ENCODE data around the gene BANK1. TPM values are rescaled to one million over a fixed set of nuclear protein-coding genes. Genes with fewer than 3 reads are reported as not detected.

Gene BANK1
- total RNA-seq, 1 donor from 2014 or later: not detected

GRCh38 chr4:101993842-101994775 is 203.6 kb downstream of the BANK1 start:
- Mint-ChIP-seq H3K36me3 (ENCODE audit: low read depth) (no peaks in the 10 kb centered on the region), H3K4me1 (no peaks in the 10 kb centered on the region), H3K9me3 (no peaks in the 10 kb centered on the region), H3K27ac (no peak overlapping the region), H3K4me3 (no peak overlapping the region), H3K27me3 (peaks cover 10% of the 10 kb centered on the region)
- DNase-seq: no peak
- intact Hi-C loops (cut with micrococcal nuclease): no loop called here

GRCh38 chr4:102007959-102008425 is 217.5 kb downstream of the BANK1 start:
- H3K27ac Mint-ChIP-seq: no peak overlapping the region
- H3K27me3 Mint-ChIP-seq: peaks cover 5% of the 10 kb centered on the region
- no peak overlapping the region for H3K4me3 Mint-ChIP-seq
- H3K4me1 Mint-ChIP-seq: no peaks in the 10 kb centered on the region
- no peak for DNase-seq
- no peaks in the 10 kb centered on the region for H3K9me3 Mint-ChIP-seq
- no peaks in the 10 kb centered on the region for H3K36me3 Mint-ChIP-seq (ENCODE audit: low read depth)
- intact Hi-C loops (cut with micrococcal nuclease): no loop called here

GRCh38 chr4:102008711-102009110 is 218.2 kb downstream of the BANK1 start:
- no peaks in the 10 kb centered on the region for H3K36me3 Mint-ChIP-seq (ENCODE audit: low read depth)
- no peak for DNase-seq
- H3K4me3 Mint-ChIP-seq: no peak overlapping the region
- peaks cover 5% of the 10 kb centered on the region for H3K27me3 Mint-ChIP-seq
- intact Hi-C loops (cut with micrococcal nuclease): no loop called here
- H3K4me1 Mint-ChIP-seq: no peaks in the 10 kb centered on the region
- no peaks in the 10 kb centered on the region for H3K9me3 Mint-ChIP-seq
- no peak overlapping the region for H3K27ac Mint-ChIP-seq

DNA sequence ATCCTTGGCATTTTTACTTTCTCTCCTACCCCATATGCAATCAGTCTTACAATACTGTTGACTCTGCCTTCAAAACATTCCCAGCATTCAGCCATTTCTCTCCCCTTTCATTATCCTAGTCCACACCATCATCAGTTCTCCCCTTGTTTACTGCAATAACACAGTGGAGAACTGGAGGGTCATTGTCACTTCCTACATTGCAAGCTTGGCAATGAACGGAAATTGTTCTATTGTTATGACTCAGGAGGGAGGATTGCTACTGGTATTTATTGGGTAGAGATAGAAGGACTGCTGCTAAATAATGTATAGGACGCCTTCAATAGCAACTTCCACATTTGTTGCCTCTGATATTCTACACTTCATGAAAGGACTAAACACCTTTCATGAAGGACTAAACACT is 231.8 kb downstream of the BANK1 start:
- H3K9me3 Mint-ChIP-seq: no peaks in the 10 kb centered on the region
- no peak for DNase-seq
- H3K4me3 Mint-ChIP-seq: no peak overlapping the region
- H3K36me3 Mint-ChIP-seq (ENCODE audit: low read depth): no peaks in the 10 kb centered on the region
- no peaks in the 10 kb centered on the region for H3K4me1 Mint-ChIP-seq
- intact Hi-C loops (cut with micrococcal nuclease): no loop called here
- no peaks in the 10 kb centered on the region for H3K27me3 Mint-ChIP-seq
- H3K27ac Mint-ChIP-seq: no peak overlapping the region

- DNase-seq: no peak
- intact Hi-C loops (cut with micrococcal nuclease): no loop called here
- Mint-ChIP-seq H3K27me3 (no peaks in the 10 kb centered on the region), H3K36me3 (ENCODE audit: low read depth) (no peaks in the 10 kb centered on the region), H3K4me1 (no peaks in the 10 kb centered on the region), H3K4me3 (no peak overlapping the region), H3K27ac (no peak overlapping the region), H3K9me3 (no peaks in the 10 kb centered on the region)
Observed at GRCh38 chr4:102027961-102028360, 237.4 kb downstream of the BANK1 start.

DNA sequence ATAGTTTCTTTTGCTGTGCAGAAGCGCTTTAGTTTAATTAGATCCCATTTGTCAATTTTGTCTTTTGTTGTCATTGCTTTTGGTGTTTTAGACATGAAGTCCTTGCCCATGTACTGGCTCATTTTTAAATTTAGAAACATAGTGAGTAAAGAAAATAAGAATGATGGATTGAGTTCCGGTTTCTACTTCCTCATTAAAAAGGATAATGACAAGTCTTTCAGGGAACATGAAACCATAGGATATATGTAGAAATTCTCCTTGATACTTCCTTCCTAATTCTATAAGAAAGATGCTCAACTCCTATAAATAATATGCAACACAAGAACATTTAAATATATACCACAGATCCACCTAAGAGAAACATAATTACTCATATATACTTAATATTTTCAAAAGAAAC is 240.9 kb downstream of the BANK1 start:
- intact Hi-C loops (cut with micrococcal nuclease): no loop called here
- DNase-seq: no peak
- H3K27me3 Mint-ChIP-seq: no peaks in the 10 kb centered on the region
- no peak overlapping the region for H3K27ac Mint-ChIP-seq
- H3K36me3 Mint-ChIP-seq (ENCODE audit: low read depth): no peaks in the 10 kb centered on the region
- H3K4me3 Mint-ChIP-seq: no peak overlapping the region
- H3K9me3 Mint-ChIP-seq: no peaks in the 10 kb centered on the region
- H3K4me1 Mint-ChIP-seq: no peaks in the 10 kb centered on the region

DNA sequence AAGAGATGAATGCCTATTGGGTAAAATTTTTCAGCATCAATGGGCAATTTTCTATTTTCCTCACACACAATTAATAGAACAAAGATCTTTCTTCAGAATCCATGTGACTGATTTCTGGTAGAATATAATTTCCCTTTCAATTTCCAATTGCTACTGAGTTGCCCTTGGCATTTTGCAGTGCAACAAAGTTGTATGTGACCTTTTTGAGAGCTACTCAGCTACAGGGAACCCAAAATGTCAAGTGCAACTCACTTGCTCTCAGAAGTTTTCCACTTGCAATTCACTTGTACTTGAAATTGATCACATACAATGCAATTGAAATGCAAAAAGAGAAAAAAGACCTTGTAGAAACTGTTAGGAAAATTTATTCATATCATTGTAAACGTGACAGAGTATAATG is 245.5 kb downstream of the BANK1 start:
- H3K4me1 Mint-ChIP-seq: no peaks in the 10 kb centered on the region
- no peak overlapping the region for H3K4me3 Mint-ChIP-seq
- H3K27me3 Mint-ChIP-seq: no peaks in the 10 kb centered on the region
- no peaks in the 10 kb centered on the region for H3K9me3 Mint-ChIP-seq
- no peaks in the 10 kb centered on the region for H3K36me3 Mint-ChIP-seq (ENCODE audit: low read depth)
- no peak for DNase-seq
- intact Hi-C loops (cut with micrococcal nuclease): no loop called here
- H3K27ac Mint-ChIP-seq: no peak overlapping the region

- no peak for DNase-seq
- H3K4me3 Mint-ChIP-seq: no peak overlapping the region
- H3K27me3 Mint-ChIP-seq: no peaks in the 10 kb centered on the region
- H3K27ac Mint-ChIP-seq: no peak overlapping the region
- no peaks in the 10 kb centered on the region for H3K9me3 Mint-ChIP-seq
- intact Hi-C loops (cut with micrococcal nuclease): no loop called here
- no peaks in the 10 kb centered on the region for H3K4me1 Mint-ChIP-seq
- no peaks in the 10 kb centered on the region for H3K36me3 Mint-ChIP-seq (ENCODE audit: low read depth)
Observed at GRCh38 chr4:102036619-102037376, 246.3 kb downstream of the BANK1 start.

GRCh38 chr4:102037566-102037965 is 247.0 kb downstream of the BANK1 start:
- H3K27ac Mint-ChIP-seq: no peak overlapping the region
- DNase-seq: no peak
- no peaks in the 10 kb centered on the region for H3K36me3 Mint-ChIP-seq (ENCODE audit: low read depth)
- intact Hi-C loops (cut with micrococcal nuclease): no loop called here
- H3K4me3 Mint-ChIP-seq: no peak overlapping the region
- H3K4me1 Mint-ChIP-seq: no peaks in the 10 kb centered on the region
- H3K27me3 Mint-ChIP-seq: no peaks in the 10 kb centered on the region
- no peaks in the 10 kb centered on the region for H3K9me3 Mint-ChIP-seq

DNA sequence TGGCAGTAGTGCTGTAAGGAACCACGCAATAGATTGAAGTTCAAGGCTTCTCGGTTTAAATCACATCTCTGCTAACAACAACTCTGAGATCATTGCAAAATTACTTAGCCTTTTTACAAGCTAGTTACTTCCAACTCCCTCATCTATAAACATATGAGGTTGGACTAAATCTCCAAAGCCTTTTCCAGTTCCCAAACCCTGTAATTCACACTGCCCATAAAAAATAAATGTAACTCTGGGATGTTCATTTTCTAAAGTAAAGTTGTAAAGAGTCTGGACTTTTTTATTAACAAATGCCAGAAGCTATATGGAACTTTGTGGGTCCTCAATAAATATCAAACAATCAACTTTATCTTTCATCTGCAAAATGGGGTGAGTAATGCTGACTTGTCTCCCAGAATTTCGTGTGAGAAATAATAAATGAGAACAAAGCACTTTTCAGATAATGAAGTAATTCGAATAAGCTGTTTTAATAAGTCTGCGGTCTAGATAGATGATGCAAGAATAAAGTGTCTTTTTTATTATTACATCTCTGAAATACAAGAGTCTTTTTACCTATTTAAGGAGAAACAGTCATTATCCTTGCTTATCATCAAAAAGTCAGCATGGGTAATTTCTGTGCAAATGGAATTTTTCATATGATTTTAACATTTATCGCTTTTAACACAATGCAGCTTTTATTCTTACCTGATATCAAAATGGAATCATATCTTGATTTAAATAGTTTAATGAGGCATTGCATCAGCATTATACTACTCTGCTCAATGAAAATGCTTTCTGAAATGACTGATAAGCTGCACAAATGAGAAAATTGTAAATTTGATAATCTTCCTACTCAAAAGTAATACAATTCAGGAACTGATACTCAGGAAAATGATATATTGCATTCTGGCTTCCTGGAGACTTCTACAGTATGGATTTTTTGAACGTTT is 252.6 kb downstream of the BANK1 start:
- intact Hi-C loops (cut with micrococcal nuclease): no loop called here
- no peak overlapping the region for H3K4me3 Mint-ChIP-seq
- H3K9me3 Mint-ChIP-seq: no peaks in the 10 kb centered on the region
- H3K27ac Mint-ChIP-seq: no peak overlapping the region
- no peaks in the 10 kb centered on the region for H3K4me1 Mint-ChIP-seq
- H3K36me3 Mint-ChIP-seq (ENCODE audit: low read depth): no peaks in the 10 kb centered on the region
- H3K27me3 Mint-ChIP-seq: no peaks in the 10 kb centered on the region
- DNase-seq: no peak

DNA sequence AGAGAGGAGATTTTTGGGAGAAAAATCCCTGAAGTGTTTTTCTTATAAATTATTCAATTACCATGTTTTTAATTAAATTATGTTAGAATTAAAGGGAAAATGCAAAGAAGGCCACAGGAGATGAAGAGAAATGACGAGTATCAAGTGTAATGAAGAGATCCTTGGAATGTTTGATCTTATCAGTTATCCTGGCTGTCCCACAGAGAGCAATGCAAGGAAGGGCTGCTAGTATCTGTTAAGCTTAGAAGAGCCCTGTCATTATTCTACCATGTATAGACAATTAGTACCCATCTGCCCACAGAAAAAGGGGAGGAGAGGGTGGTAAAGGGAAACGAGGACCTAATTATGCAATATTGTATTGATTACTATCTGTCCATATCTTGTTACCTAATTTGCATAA is 257.1 kb downstream of the BANK1 start:
- intact Hi-C loops (cut with micrococcal nuclease): no loop called here
- Mint-ChIP-seq H3K27ac (no peak overlapping the region), H3K27me3 (peaks cover 1% of the 10 kb centered on the region), H3K4me1 (no peaks in the 10 kb centered on the region), H3K36me3 (ENCODE audit: low read depth) (no peaks in the 10 kb centered on the region), H3K4me3 (no peak overlapping the region), H3K9me3 (no peaks in the 10 kb centered on the region)
- no peak for DNase-seq

DNA sequence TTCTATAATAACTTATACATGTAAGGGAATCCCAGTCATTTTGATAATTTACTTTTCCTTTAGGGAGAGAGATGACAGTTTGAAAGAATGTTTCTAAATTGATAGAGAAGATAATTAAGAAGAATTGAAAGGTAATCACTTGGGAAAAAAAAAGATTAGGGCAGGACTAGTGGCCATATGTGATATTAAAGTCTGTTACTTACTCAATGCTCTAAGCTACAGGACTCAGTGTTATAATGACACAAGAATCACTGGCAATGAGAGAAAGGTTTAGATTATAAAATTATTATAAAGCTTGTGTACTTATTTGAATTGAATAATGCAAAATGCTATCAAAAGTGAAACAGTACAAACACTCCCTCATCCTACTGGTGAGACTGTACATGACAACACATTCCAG is 265.3 kb downstream of the BANK1 start:
- H3K9me3 Mint-ChIP-seq: no peaks in the 10 kb centered on the region
- no peak overlapping the region for H3K27ac Mint-ChIP-seq
- no peak overlapping the region for H3K4me3 Mint-ChIP-seq
- DNase-seq: no peak
- H3K36me3 Mint-ChIP-seq (ENCODE audit: low read depth): no peaks in the 10 kb centered on the region
- H3K4me1 Mint-ChIP-seq: no peaks in the 10 kb centered on the region
- intact Hi-C loops (cut with micrococcal nuclease): no loop called here
- H3K27me3 Mint-ChIP-seq: peaks cover 8% of the 10 kb centered on the region

DNA sequence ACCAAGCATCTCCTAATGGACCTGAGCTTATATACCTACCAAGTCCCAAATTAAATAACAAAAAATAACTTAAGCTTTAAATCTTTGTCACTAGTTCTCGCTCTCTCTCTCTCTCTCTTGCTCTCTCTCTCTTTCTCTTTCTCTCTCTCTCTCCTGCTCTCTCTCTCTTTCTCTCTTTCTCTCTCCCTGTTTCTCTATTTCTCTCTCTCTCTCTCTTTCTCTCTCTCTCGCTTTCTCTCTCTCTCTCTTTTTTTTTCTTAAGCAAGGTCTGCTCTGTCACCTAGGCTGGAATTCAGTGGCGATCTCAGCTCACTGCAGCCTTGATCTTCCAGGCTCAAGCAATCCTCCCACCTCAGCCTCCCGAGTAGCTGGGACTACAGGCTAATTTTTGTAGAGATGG is 266.6 kb downstream of the BANK1 start:
- H3K27ac Mint-ChIP-seq: no peak overlapping the region
- intact Hi-C loops (cut with micrococcal nuclease): no loop called here
- H3K4me1 Mint-ChIP-seq: no peaks in the 10 kb centered on the region

More for the DNA sequence above, 266.6 kb downstream of the BANK1 start:
- DNase-seq: no peak
- no peak overlapping the region for H3K4me3 Mint-ChIP-seq
- H3K36me3 Mint-ChIP-seq (ENCODE audit: low read depth): no peaks in the 10 kb centered on the region
- H3K27me3 Mint-ChIP-seq: peaks cover 8% of the 10 kb centered on the region
- H3K9me3 Mint-ChIP-seq: no peaks in the 10 kb centered on the region

Data from activated CD4-positive, alpha-beta T cell treated with anti-CD3 and anti-CD28 coated beads, Interleukin-2, amount 10 ng/mL, durations not matched to agents 24 days and 14 days (primary cell).